GM19023 (cell line): ENCODE results near the gene BCL11B.
"Not testable (repeated sequence)": the region's sequence is repeated elsewhere in the genome, so short reads cannot be mapped to it uniquely, and the experiment has no call there.

Experiments used
- ATAC-seq: cut with Tn5 transposase; IDR thresholded peaks from one replicate; pipeline ENCODE4 v1.9.1; 2021; ENCODE audit warnings: mild to moderate bottlenecking, moderate library complexity; ENCODE audit not compliant: unreplicated experiment

BCL11B gene

GRCh38 chr14:99242238-99242637, 29.8 kb downstream of the BCL11B start:
- ATAC-seq: no peak

- no peak for ATAC-seq
Observed at GRCh38 chr14:99241325-99242010, 30.5 kb downstream of the BCL11B start.

- ATAC-seq: no peak
Observed at GRCh38 chr14:99240627-99241324, 31.2 kb downstream of the BCL11B start.

GRCh38 chr14:99239661-99240092, 32.3 kb downstream of the BCL11B start:
- ATAC-seq: no peak

- no peak for ATAC-seq
Observed at GRCh38 chr14:99238216-99238615, 33.8 kb downstream of the BCL11B start.

GRCh38 chr14:99237288-99237687, 34.7 kb downstream of the BCL11B start:
- no peak for ATAC-seq

- ATAC-seq: no peak
Observed at GRCh38 chr14:99236386-99237138, 35.4 kb downstream of the BCL11B start.

GRCh38 chr14:99235582-99236320, 36.2 kb downstream of the BCL11B start:
- no peak for ATAC-seq

GRCh38 chr14:99234961-99235571, 36.9 kb downstream of the BCL11B start:
- ATAC-seq: no peak

GRCh38 chr14:99234355-99234754, 37.6 kb downstream of the BCL11B start:
- ATAC-seq: no peak

- ATAC-seq: no peak
Observed at GRCh38 chr14:99233222-99234035, 38.6 kb downstream of the BCL11B start.

- ATAC-seq: no peak
Observed at GRCh38 chr14:99232714-99233214, 39.2 kb downstream of the BCL11B start.

GRCh38 chr14:99231850-99232713, 39.9 kb downstream of the BCL11B start:
- ATAC-seq: no peak

- no peak for ATAC-seq
Observed at GRCh38 chr14:99231161-99231849, 40.7 kb downstream of the BCL11B start.

GRCh38 chr14:99230208-99231151, 41.5 kb downstream of the BCL11B start:
- no peak for ATAC-seq

- ATAC-seq: no peak
Observed at GRCh38 chr14:99229654-99230207, 42.3 kb downstream of the BCL11B start.

GRCh38 chr14:99228760-99229159, 43.2 kb downstream of the BCL11B start:
- ATAC-seq: not testable (repeated sequence)
